SK-N-SH treated with all-trans-retinoic acid at 6 μM for 48 hours (cell line): ENCODE data around the gene SHC3.
A peak's percentile ranks its signal among the peaks of the same experiment; 100 is the strongest.

Experiments used
- ATAC-seq: fragments of 200-7000 bp; cut with Tn5 transposase; 3 replicates; pipeline ENCODE4 v1.9.1; 2020; ENCODE audit warnings: mild to moderate bottlenecking, moderate library complexity
- BACH2 ChIP-seq: fragments of 250-450 bp; sonication (Bioruptor Pico); IDR thresholded peaks from 2 replicates; pipeline ENCODE4 v1.9.0; 2021; ENCODE audit warnings: mild to moderate bottlenecking, borderline replicate concordance
- CREB5 ChIP-seq: fragments of 250-450 bp; sonication (Bioruptor Pico); IDR thresholded peaks from 2 replicates; pipeline ENCODE4 v1.5.1; 2020; ENCODE audit warnings: low read depth, mild to moderate bottlenecking, moderate library complexity
- CSRNP3 ChIP-seq: fragments of 250-450 bp; sonication (Bioruptor Pico); IDR thresholded peaks from 2 replicates; pipeline ENCODE4 v1.5.1; 2021; ENCODE audit warnings: mild to moderate bottlenecking, moderate library complexity
- ESRRG ChIP-seq: fragments of 250-450 bp; sonication (Bioruptor Pico); IDR thresholded peaks from 2 replicates; pipeline ENCODE4 v1.6.1; 2021; ENCODE audit warnings: mild to moderate bottlenecking
- ISL1 ChIP-seq: fragments of 250-450 bp; sonication (Bioruptor Pico); IDR thresholded peaks from 2 replicates; pipeline ENCODE4 v2.1.2; 2022; ENCODE audit warnings: mild to moderate bottlenecking, moderate library complexity
- OSR1 ChIP-seq: fragments of 250-450 bp; sonication (Bioruptor Pico); IDR thresholded peaks from 2 replicates; pipeline ENCODE4 v1.8.0; 2022; ENCODE audit warnings: moderate library complexity, mild to moderate bottlenecking, inconsistent platforms
- PATZ1 ChIP-seq: fragments of 250-450 bp; sonication (Bioruptor Pico); IDR thresholded peaks from 2 replicates; pipeline ENCODE4 v1.8.0; 2020; ENCODE audit warnings: mild to moderate bottlenecking, moderate library complexity, borderline replicate concordance
- POU6F1 ChIP-seq: fragments of 250-450 bp; sonication (Bioruptor Pico); IDR thresholded peaks from 2 replicates; pipeline ENCODE4 v1.8.0; 2021; ENCODE audit warnings: low read depth, mild to moderate bottlenecking, moderate library complexity, borderline replicate concordance
- PPARA ChIP-seq: fragments of 250-450 bp; sonication (Bioruptor Pico); IDR thresholded peaks from 2 replicates; pipeline ENCODE4 v1.5.0; 2020; ENCODE audit warnings: mild to moderate bottlenecking, borderline replicate concordance
- RARB ChIP-seq: fragments of 250-450 bp; sonication (Bioruptor Pico); IDR thresholded peaks from 2 replicates; pipeline ENCODE4 v1.8.0; 2021; ENCODE audit warnings: mild to moderate bottlenecking, moderate library complexity
- SNAI2 ChIP-seq: fragments of 250-450 bp; sonication (Bioruptor Pico); IDR thresholded peaks from 2 replicates; pipeline ENCODE4 v1.5.0; 2020; ENCODE audit warnings: mild to moderate bottlenecking, moderate library complexity
- TCF4 ChIP-seq: fragments of 250-450 bp; sonication (Bioruptor Pico); IDR thresholded peaks from 2 replicates; pipeline ENCODE4 v1.8.0; 2021; ENCODE audit warnings: mild to moderate bottlenecking, moderate library complexity, borderline replicate concordance
- TOX ChIP-seq: fragments of 250-450 bp; sonication (Bioruptor Pico); IDR thresholded peaks from 2 replicates; pipeline ENCODE4 v1.8.0; 2021; ENCODE audit warnings: mild to moderate bottlenecking, moderate library complexity, borderline replicate concordance
- TSHZ2 ChIP-seq: fragments of 250-450 bp; sonication (Bioruptor Pico); IDR thresholded peaks from 2 replicates; pipeline ENCODE4 v1.5.0; 2020; ENCODE audit warnings: mild to moderate bottlenecking, moderate library complexity
- ZC3H10 ChIP-seq: fragments of 250-450 bp; sonication (Bioruptor Pico); IDR thresholded peaks from 2 replicates; pipeline ENCODE4 v1.5.1; 2021; ENCODE audit warnings: mild to moderate bottlenecking, moderate library complexity
- ZFP3 ChIP-seq: fragments of 250-450 bp; sonication (Bioruptor Pico); IDR thresholded peaks from 2 replicates; pipeline ENCODE4 v1.5.0; 2020; ENCODE audit warnings: mild to moderate bottlenecking, moderate library complexity
- ZFP30 ChIP-seq: fragments of 450-650 bp; formaldehyde crosslinking; IDR thresholded peaks from 2 replicates; pipeline ENCODE4 v1.5.0; 2022; ENCODE audit warnings: mild to moderate bottlenecking, moderate library complexity
- ZNF565 ChIP-seq: fragments of 450-650 bp; formaldehyde crosslinking; conservative IDR thresholded peaks from 2 replicates; pipeline ENCODE4 v1.5.0; 2020; ENCODE audit warnings: low read depth, mild to moderate bottlenecking, moderate library complexity
- ZNF70 ChIP-seq: fragments of 450-650 bp; formaldehyde crosslinking; IDR thresholded peaks from 2 replicates; pipeline ENCODE4 v1.5.0; 2020; ENCODE audit warnings: mild to moderate bottlenecking, moderate library complexity
- ZNF8 ChIP-seq: fragments of 450-650 bp; formaldehyde crosslinking; IDR thresholded peaks from 2 replicates; pipeline ENCODE4 v1.5.0; 2020; ENCODE audit warnings: mild to moderate bottlenecking, moderate library complexity

SHC3 gene

GRCh38 chr9:88995627-88996026, 183.0 kb downstream of the SHC3 start (continued):
- TF ChIP-seq CSRNP3 (no peak), SNAI2 (CRISPR knock-in tag) (no peak)

GRCh38 chr9:88995200-88995577, 183.4 kb downstream of the SHC3 start:
- ATAC-seq, result no peak
- peak; percentile 77 for TF ChIP-seq ZNF70 (CRISPR knock-in tag)
- TF ChIP-seq ZNF565, result no peak
- TF ChIP-seq, all 23 proteins: peak for 1

GRCh38 chr9:88994469-88995199, 184.0 kb downstream of the SHC3 start:
- TF ChIP-seq PPARA (CRISPR knock-in tag) (no peak), ZNF565 (no peak), BACH2 (CRISPR knock-in tag) (no peak), CREB5 (CRISPR knock-in tag) (no peak), ZNF70 (CRISPR knock-in tag) (no peak), SNAI2 (CRISPR knock-in tag) (no peak), PATZ1 (CRISPR knock-in tag) (no peak), RARB (CRISPR knock-in tag) (no peak)
- ATAC-seq, result no peak

GRCh38 chr9:88993871-88994460, 184.7 kb downstream of the SHC3 start:
- no peak for ATAC-seq
- TF ChIP-seq TSHZ2 (CRISPR knock-in tag) (no peak), PATZ1 (CRISPR knock-in tag) (no peak), ZNF8 (CRISPR knock-in tag) (no peak), ZFP3 (no peak), TOX (CRISPR knock-in tag) (no peak), SNAI2 (CRISPR knock-in tag) (no peak), ISL1 (no peak), ZC3H10 (CRISPR knock-in tag) (no peak), ZNF565 (no peak), ESRRG (CRISPR knock-in tag) (no peak), OSR1 (no peak), POU6F1 (CRISPR knock-in tag) (no peak), PPARA (CRISPR knock-in tag) (no peak), ZNF70 (CRISPR knock-in tag) (no peak), ZFP30 (no peak), TCF4 (CRISPR knock-in tag) (no peak), BACH2 (CRISPR knock-in tag) (no peak)
